ENCODE results near the gene PCDHGA1. TPM values are rescaled to one million over a fixed set of nuclear protein-coding genes. Genes with fewer than 3 reads are reported as not detected.

PCDHGA1 gene
- total RNA-seq, 1 experiment from 2014 or later: 0.63 TPM

GRCh38 chr5:141484310-141484640 is 154.0 kb downstream of the PCDHGA1 start:
- H4K91ac ChIP-seq (ENCODE audit: insufficient read length, low read depth, low read length): no peak overlapping the region
- H3K18ac ChIP-seq (ENCODE audit: insufficient read length, low read depth, low read length): no peak overlapping the region
- peaks cover 9% of the 10 kb centered on the region for H3K23me2 ChIP-seq (ENCODE audit: insufficient read length, low read depth, low read length, poor library complexity, severe bottlenecking)
- Mint-ChIP-seq H3K4me1 (peaks cover 36 to 41% of the 10 kb centered on the region in 2 experiments), H3K9me3 (no peaks in the 10 kb centered on the region), H3K4me3 (peak overlapping the region; percentile 76 to 88), H3K27me3 (ENCODE audit: low read depth) (peaks cover 23% of the 10 kb centered on the region), H3K27ac (peak overlapping the region; percentile 16 to 67 (median 46); a peak in 5 of 7 replicates), H3K36me3 (ENCODE audit: insufficient read depth in 1 of 3, low read depth in 3 of 3) (peaks cover 5 to 10% (median 8%) of the 10 kb centered on the region in 3 experiments; a peak in 4 of 7 replicates)
- no peak overlapping the region for H3K56ac ChIP-seq (ENCODE audit: insufficient read length, low read depth, low read length)
- WGBS (ENCODE audit: extremely low coverage, insufficient read length, low lambda C conversion rate): no CpG with 5 or more reads among the region's 4 CpGs
- H3K4me2 ChIP-seq (ENCODE audit: insufficient read depth, insufficient read length, low read length): peak overlapping the region; percentile 91
- no peak overlapping the region for H2BK20ac ChIP-seq (ENCODE audit: low read depth, low read length, poor library complexity, severe bottlenecking)
- H2BK5ac ChIP-seq (ENCODE audit: insufficient read length, low read length): no peak overlapping the region
- no peak overlapping the region for H3K27ac ChIP-seq (ENCODE audit: insufficient read length, low read depth, low read length)
- H3K9me3 ChIP-seq (ENCODE audit: control insufficient read depth, low read depth, low read length): no peaks in the 10 kb centered on the region
- no peak overlapping the region for H4K5ac ChIP-seq (ENCODE audit: insufficient read length, low read depth, low read length)
- no peak for DNase-seq
- H2AK5ac ChIP-seq (ENCODE audit: insufficient read length, low read length): no peak overlapping the region
- H3K23ac ChIP-seq (ENCODE audit: insufficient read length, low read depth, low read length): no peak overlapping the region
- H2BK15ac ChIP-seq (ENCODE audit: low read depth, low read length): no peak overlapping the region
- H3K4me1 ChIP-seq (ENCODE audit: insufficient read depth, low read length): peaks cover 5% of the 10 kb centered on the region; the same call in 1 of the 2 replicates
- no peak overlapping the region for H3K14ac ChIP-seq (ENCODE audit: insufficient read depth, low read length)
- no peaks in the 10 kb centered on the region for H3K79me1 ChIP-seq (ENCODE audit: insufficient read depth, low read depth, low read length, poor library complexity, severe bottlenecking)
- no peak overlapping the region for H4K8ac ChIP-seq (replicated peaks; ENCODE audit: insufficient read length, low read depth, low read length)
- no peaks in the 10 kb centered on the region; the same call in 1 of the 2 replicates for H3K79me2 ChIP-seq (ENCODE audit: insufficient read depth, low read length)
- H4K20me1 ChIP-seq (ENCODE audit: control insufficient read depth, insufficient read depth, insufficient read length): no peaks in the 10 kb centered on the region
- no peak overlapping the region for H3K9ac ChIP-seq (ENCODE audit: extremely low read depth, insufficient read length, low read length)
- no peak overlapping the region for H2AFZ ChIP-seq (ENCODE audit: low read length)
- H3K4ac ChIP-seq (ENCODE audit: low read depth, low read length): no peak overlapping the region
- no peak overlapping the region for H3T11ph ChIP-seq (ENCODE audit: low read length)
- no peak overlapping the region for H2BK120ac ChIP-seq (ENCODE audit: low read depth, low read length, poor library complexity, severe bottlenecking)
- peaks cover 8% of the 10 kb centered on the region; the same call in 1 of the 2 replicates for H3K27me3 ChIP-seq (ENCODE audit: insufficient read depth, low read length)
- TF ChIP-seq CTCF (conservative IDR thresholded peaks at IDR 0.05): no peak
- H2BK12ac ChIP-seq (ENCODE audit: insufficient read length, low read depth, low read length): no peak overlapping the region
